Upper lobe of left lung (tissue), 4 donors: ENCODE measurements around the gene ABHD1.

Experiments
- EP300 ChIP-seq, 4 donors: sonication (generic); formaldehyde crosslinking; IDR thresholded peaks; one replicate each; pipeline ENCODE4 v1.5.1; 2017; ENCODE audit warnings: antibody characterized with exemption in 4 of 4, control low read depth in 2 of 4
- POLR2AphosphoS5 ChIP-seq, 2 donors: sonication (generic); formaldehyde crosslinking; IDR thresholded peaks; one replicate each; pipeline ENCODE4 v1.5.1; 2017; ENCODE audit warnings: antibody characterized with exemption in 2 of 2
- TF ChIP-seq, protein P1 (sequence below), 6 experiments: fragments of 450-650 bp in 4 of 6; fragments of 200-600 bp in 2 of 6; sonication (generic) in 2 of 6; IDR thresholded peaks; one replicate each; pipeline ENCODE4 v1.5.1; 2016 to 2019; ENCODE audit warnings: antibody characterized with exemption in 6 of 6

DNA sequence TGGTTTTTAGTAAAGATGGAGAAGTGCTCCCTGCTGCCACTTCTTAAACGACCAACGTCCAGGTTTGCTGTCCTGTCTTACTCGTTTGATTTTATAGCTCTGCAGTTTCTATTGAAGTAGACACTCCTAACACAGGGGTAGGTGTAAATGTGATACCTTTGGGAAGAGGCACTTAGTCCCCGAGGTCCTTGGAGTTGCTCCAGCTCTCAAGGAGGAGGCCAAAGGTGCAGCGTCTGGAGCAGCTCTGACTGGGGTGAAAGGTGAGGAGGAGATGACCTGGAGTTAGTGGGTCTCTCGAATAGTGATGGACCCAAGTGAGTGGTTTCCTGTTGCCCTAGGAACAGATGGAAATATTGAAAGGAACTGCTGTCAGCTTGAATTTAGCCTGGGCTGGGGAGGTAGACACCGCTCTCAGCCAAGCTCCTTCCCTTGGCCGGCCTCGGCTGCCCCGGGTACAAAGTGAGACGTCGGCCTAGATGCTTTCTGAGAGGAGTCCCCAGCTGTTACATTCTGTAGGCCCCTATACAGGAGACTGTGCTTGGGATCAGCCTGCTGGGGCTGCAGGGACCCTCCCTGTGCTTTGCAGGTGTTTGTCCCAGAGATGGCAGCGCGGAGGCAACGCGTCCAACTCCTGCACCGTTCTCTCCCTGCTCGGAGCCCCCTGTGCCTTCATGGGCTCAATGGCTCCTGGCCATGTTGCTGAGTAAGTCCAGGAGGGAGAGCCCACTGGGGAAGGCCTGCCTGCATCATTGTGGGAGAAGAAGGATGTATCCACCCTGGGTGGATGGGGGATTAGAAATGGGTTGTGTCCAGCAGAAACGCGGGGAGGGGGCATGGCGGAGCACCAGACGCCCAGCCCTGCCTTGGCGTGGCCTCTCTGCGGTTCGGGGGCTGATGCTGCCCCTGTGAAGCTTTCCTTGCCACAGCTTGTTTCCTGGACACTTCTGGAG, 31.6 kb upstream of the ABHD1 start:
- TF ChIP-seq, protein P1, sequence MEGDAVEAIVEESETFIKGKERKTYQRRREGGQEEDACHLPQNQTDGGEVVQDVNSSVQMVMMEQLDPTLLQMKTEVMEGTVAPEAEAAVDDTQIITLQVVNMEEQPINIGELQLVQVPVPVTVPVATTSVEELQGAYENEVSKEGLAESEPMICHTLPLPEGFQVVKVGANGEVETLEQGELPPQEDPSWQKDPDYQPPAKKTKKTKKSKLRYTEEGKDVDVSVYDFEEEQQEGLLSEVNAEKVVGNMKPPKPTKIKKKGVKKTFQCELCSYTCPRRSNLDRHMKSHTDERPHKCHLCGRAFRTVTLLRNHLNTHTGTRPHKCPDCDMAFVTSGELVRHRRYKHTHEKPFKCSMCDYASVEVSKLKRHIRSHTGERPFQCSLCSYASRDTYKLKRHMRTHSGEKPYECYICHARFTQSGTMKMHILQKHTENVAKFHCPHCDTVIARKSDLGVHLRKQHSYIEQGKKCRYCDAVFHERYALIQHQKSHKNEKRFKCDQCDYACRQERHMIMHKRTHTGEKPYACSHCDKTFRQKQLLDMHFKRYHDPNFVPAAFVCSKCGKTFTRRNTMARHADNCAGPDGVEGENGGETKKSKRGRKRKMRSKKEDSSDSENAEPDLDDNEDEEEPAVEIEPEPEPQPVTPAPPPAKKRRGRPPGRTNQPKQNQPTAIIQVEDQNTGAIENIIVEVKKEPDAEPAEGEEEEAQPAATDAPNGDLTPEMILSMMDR (IDR thresholded peaks at IDR 0.05): no peak
- TF ChIP-seq EP300 (IDR thresholded peaks at IDR 0.05) (no peak), POLR2AphosphoS5 (IDR thresholded peaks at IDR 0.05) (no peak)
